ENCODE measurements around the gene PPP4R3A. TPM values are rescaled to one million over a fixed set of nuclear protein-coding genes. Genes with fewer than 3 reads are reported as not detected.
A peak's percentile ranks its signal among the peaks of the same experiment; 100 is the strongest.
"Not testable (repeated sequence)": the region's sequence is repeated elsewhere in the genome, so short reads cannot be mapped to it uniquely, and the experiment has no call there.

The PPP4R3A gene
- total RNA-seq, 1 donor from 2014 or later, result 79.5 TPM

GRCh38 chr14:91501951-91502930 lies 7.9 kb downstream of the PPP4R3A start:
- Mint-ChIP-seq H3K4me3 (ENCODE audit: unreplicated experiment) (no peak overlapping the region), H3K27me3 (ENCODE audit: low read depth, unreplicated experiment) (no peaks in the 10 kb centered on the region), H3K27ac (ENCODE audit: unreplicated experiment) (no peak overlapping the region), H3K9me3 (ENCODE audit: unreplicated experiment) (no peaks in the 10 kb centered on the region), H3K4me1 (ENCODE audit: low read depth, unreplicated experiment) (peaks cover 11% of the 10 kb centered on the region), H3K36me3 (ENCODE audit: low read depth, unreplicated experiment) (no peaks in the 10 kb centered on the region)
- H3K9me3 ChIP-seq (ENCODE audit: insufficient read depth, low read depth, low read length), result no peaks in the 10 kb centered on the region
- H4K20me1 ChIP-seq (ENCODE audit: insufficient read depth, low read length), result peaks cover 96% of the 10 kb centered on the region
- H3K27me3 ChIP-seq (ENCODE audit: insufficient read depth, low read length), result no peaks in the 10 kb centered on the region
- no peak overlapping the region for H3K9ac ChIP-seq (ENCODE audit: low read length)
- no peak for FAIRE-seq
- no peak overlapping the region for H3K27ac ChIP-seq (ENCODE audit: low read depth, low read length)
- no peak overlapping the region for H2AFZ ChIP-seq (ENCODE audit: low read depth, low read length)
- DNase-seq (ENCODE audit: low read depth), result no peak
- peaks cover 10% of the 10 kb centered on the region for H3K36me3 ChIP-seq (ENCODE audit: insufficient read depth, low read length)
- no peaks in the 10 kb centered on the region for H3K4me1 ChIP-seq (ENCODE audit: insufficient read depth, low read length)
- TF ChIP-seq EZH2 (IDR thresholded peaks at IDR 0.05; ENCODE audit: insufficient read depth, low read length), result no peak
- no peak for TF ChIP-seq CTCF (IDR thresholded peaks at IDR 0.05; ENCODE audit: insufficient read depth, low read depth, low read length)
- peaks cover 97% of the 10 kb centered on the region for H3K79me2 ChIP-seq (ENCODE audit: insufficient read depth, low read length)
- no peak overlapping the region for H3K4me3 ChIP-seq (ENCODE audit: insufficient read depth, low read depth, low read length)
- H3K4me2 ChIP-seq (ENCODE audit: low read length), result peak overlapping the region; percentile 36

GRCh38 chr14:91501348-91501747 lies 8.8 kb downstream of the PPP4R3A start:
- FAIRE-seq (no peak), DNase-seq (ENCODE audit: low read depth) (no peak)
- Histone ChIP-seq H3K79me2 (ENCODE audit: insufficient read depth, low read length) (peaks cover 97% of the 10 kb centered on the region), H2AFZ (ENCODE audit: low read depth, low read length) (no peak overlapping the region), H3K4me2 (ENCODE audit: low read length) (no peak overlapping the region), H4K20me1 (ENCODE audit: insufficient read depth, low read length) (peaks cover 96% of the 10 kb centered on the region), H3K4me3 (ENCODE audit: insufficient read depth, low read depth, low read length) (no peak overlapping the region), H3K9me3 (ENCODE audit: insufficient read depth, low read depth, low read length) (no peaks in the 10 kb centered on the region), H3K27me3 (ENCODE audit: insufficient read depth, low read length) (no peaks in the 10 kb centered on the region), H3K9ac (ENCODE audit: low read length) (no peak overlapping the region), H3K4me1 (ENCODE audit: insufficient read depth, low read length) (no peaks in the 10 kb centered on the region), H3K36me3 (ENCODE audit: insufficient read depth, low read length) (peaks cover 6% of the 10 kb centered on the region), H3K27ac (ENCODE audit: low read depth, low read length) (no peak overlapping the region)
- H3K4me3 Mint-ChIP-seq (ENCODE audit: unreplicated experiment), result no peak overlapping the region
- H3K4me1 Mint-ChIP-seq (ENCODE audit: low read depth, unreplicated experiment), result peaks cover 14% of the 10 kb centered on the region
- no peaks in the 10 kb centered on the region for H3K36me3 Mint-ChIP-seq (ENCODE audit: low read depth, unreplicated experiment)
- no peaks in the 10 kb centered on the region for H3K27me3 Mint-ChIP-seq (ENCODE audit: low read depth, unreplicated experiment)
- TF ChIP-seq CTCF (IDR thresholded peaks at IDR 0.05; ENCODE audit: insufficient read depth, low read depth, low read length), result no peak
- TF ChIP-seq EZH2 (IDR thresholded peaks at IDR 0.05; ENCODE audit: insufficient read depth, low read length), result no peak
- H3K9me3 Mint-ChIP-seq (ENCODE audit: unreplicated experiment), result no peaks in the 10 kb centered on the region
- no peak overlapping the region for H3K27ac Mint-ChIP-seq (ENCODE audit: unreplicated experiment)

- Histone ChIP-seq H3K9ac (ENCODE audit: low read length) (no peak overlapping the region), H2AFZ (ENCODE audit: low read depth, low read length) (no peak overlapping the region), H3K36me3 (ENCODE audit: insufficient read depth, low read length) (no peaks in the 10 kb centered on the region), H3K4me3 (ENCODE audit: insufficient read depth, low read depth, low read length) (no peak overlapping the region), H3K27me3 (ENCODE audit: insufficient read depth, low read length) (no peaks in the 10 kb centered on the region), H3K4me1 (ENCODE audit: insufficient read depth, low read length) (no peaks in the 10 kb centered on the region), H3K27ac (ENCODE audit: low read depth, low read length) (no peak overlapping the region), H4K20me1 (ENCODE audit: insufficient read depth, low read length) (peaks cover 96% of the 10 kb centered on the region), H3K4me2 (ENCODE audit: low read length) (no peak overlapping the region), H3K9me3 (ENCODE audit: insufficient read depth, low read depth, low read length) (no peaks in the 10 kb centered on the region), H3K79me2 (ENCODE audit: insufficient read depth, low read length) (peaks cover 97% of the 10 kb centered on the region)
- no peak overlapping the region for H3K4me3 Mint-ChIP-seq (ENCODE audit: unreplicated experiment)
- H3K36me3 Mint-ChIP-seq (ENCODE audit: low read depth, unreplicated experiment), result peaks cover 4% of the 10 kb centered on the region
- H3K27ac Mint-ChIP-seq (ENCODE audit: unreplicated experiment), result no peak overlapping the region
- no peaks in the 10 kb centered on the region for H3K27me3 Mint-ChIP-seq (ENCODE audit: low read depth, unreplicated experiment)
- TF ChIP-seq EZH2 (IDR thresholded peaks at IDR 0.05; ENCODE audit: insufficient read depth, low read length) (no peak), CTCF (IDR thresholded peaks at IDR 0.05; ENCODE audit: insufficient read depth, low read depth, low read length) (no peak)
- H3K4me1 Mint-ChIP-seq (ENCODE audit: low read depth, unreplicated experiment), result peaks cover 41% of the 10 kb centered on the region
- H3K9me3 Mint-ChIP-seq (ENCODE audit: unreplicated experiment), result no peaks in the 10 kb centered on the region
- DNase-seq (ENCODE audit: low read depth) (no peak), FAIRE-seq (no peak)
Observed at GRCh38 chr14:91496790-91497189, 13.3 kb downstream of the PPP4R3A start.

GRCh38 chr14:91494392-91495065 lies 15.6 kb downstream of the PPP4R3A start:
- H3K36me3 Mint-ChIP-seq (ENCODE audit: low read depth, unreplicated experiment); H3K4me3 ChIP-seq (ENCODE audit: insufficient read depth, low read depth, low read length); H3K27me3 ChIP-seq (ENCODE audit: insufficient read depth, low read length); FAIRE-seq; H3K4me3 Mint-ChIP-seq (ENCODE audit: unreplicated experiment); H2AFZ ChIP-seq (ENCODE audit: low read depth, low read length); H3K4me1 ChIP-seq (ENCODE audit: insufficient read depth, low read length); H3K9ac ChIP-seq (ENCODE audit: low read length); H3K36me3 ChIP-seq (ENCODE audit: insufficient read depth, low read length); H3K27ac Mint-ChIP-seq (ENCODE audit: unreplicated experiment); H3K9me3 ChIP-seq (ENCODE audit: insufficient read depth, low read depth, low read length); H3K9me3 Mint-ChIP-seq (ENCODE audit: unreplicated experiment); H3K27me3 Mint-ChIP-seq (ENCODE audit: low read depth, unreplicated experiment); DNase-seq (ENCODE audit: low read depth); H3K27ac ChIP-seq (ENCODE audit: low read depth, low read length): not testable (repeated sequence)
- Histone ChIP-seq H3K4me2 (ENCODE audit: low read length) (peak overlapping the region; percentile 21), H4K20me1 (ENCODE audit: insufficient read depth, low read length) (peaks cover 95% of the 10 kb centered on the region), H3K79me2 (ENCODE audit: insufficient read depth, low read length) (peaks cover 97% of the 10 kb centered on the region)
- peaks cover 41% of the 10 kb centered on the region for H3K4me1 Mint-ChIP-seq (ENCODE audit: low read depth, unreplicated experiment)
